Activated naive CD4-positive, alpha-beta T cell treated with anti-CD3 and anti-CD28 coated beads, Interleukin-2, amount 50 U/mL, for 72 hours (primary cell): ENCODE data around the gene TBC1D2B. TPM values are rescaled to one million over a fixed set of nuclear protein-coding genes. Genes with fewer than 3 reads are reported as not detected.
A peak's percentile ranks its signal among the peaks of the same experiment; 100 is the strongest.

Experiments
- ATAC-seq, 2 donors: fragments of 150-1000 bp; cut with Tn5 transposase; 2 replicates each; pipeline ENCODE4 v1.10.0; 2021; ENCODE audit warnings: mild to moderate bottlenecking in 2 of 2, moderate library complexity in 2 of 2
- DNase-seq, 2 donors: peaks; one replicate each; pipeline ENCODE4 v3.0.0; 2021 to 2022; ENCODE audit warnings: low spot score in 2 of 2
- H3K27ac Mint-ChIP-seq, 2 donors: one replicate each; pipeline ENCODE4 v1.8.0; 2022; ENCODE audit warnings: mild to moderate bottlenecking in 2 of 2, mixed read lengths in 2 of 2
- H3K36me3 Mint-ChIP-seq, 2 donors: one replicate each; pipeline ENCODE4 v1.8.0; 2022; ENCODE audit warnings: mixed read lengths in 2 of 2
- H3K9me3 Mint-ChIP-seq, 2 donors: one replicate each; pipeline ENCODE4 v1.8.0; 2022; ENCODE audit warnings: mixed read lengths in 2 of 2
- total RNA-seq, 2 donors: library from RNA; stranded (reverse); gene quantifications; one replicate each; pipeline ENCODE4 v1.2.3, GENCODE V29; 2022

TBC1D2B gene
- total RNA-seq, 2 donors from 2014 or later, result 55.9 to 82.2 TPM

- Mint-ChIP-seq H3K36me3 (no peaks in the 10 kb centered on the region), H3K9me3 (no peaks in the 10 kb centered on the region), H3K27ac (peak overlapping the region in 1 of 2 donors; percentile 2)
- ATAC-seq (peak in 1 of 2 donors; percentile 21), DNase-seq (no peak)
Observed at GRCh38 chr15:78065973-78066946, 11.3 kb downstream of the TBC1D2B start.

GRCh38 chr15:78065284-78065872, 12.1 kb downstream of the TBC1D2B start:
- Mint-ChIP-seq H3K36me3 (no peaks in the 10 kb centered on the region), H3K27ac (no peak overlapping the region), H3K9me3 (no peaks in the 10 kb centered on the region)
- DNase-seq (no peak), ATAC-seq (peak in 1 of 2 donors; percentile 36)

- Mint-ChIP-seq H3K9me3 (no peaks in the 10 kb centered on the region), H3K27ac (no peak overlapping the region), H3K36me3 (no peaks in the 10 kb centered on the region)
- DNase-seq (no peak), ATAC-seq (no peak)
Observed at GRCh38 chr15:78064544-78064943, 13.0 kb downstream of the TBC1D2B start.

GRCh38 chr15:78063970-78064385, 13.5 kb downstream of the TBC1D2B start:
- Mint-ChIP-seq H3K9me3 (no peaks in the 10 kb centered on the region), H3K27ac (no peak overlapping the region), H3K36me3 (no peaks in the 10 kb centered on the region)
- ATAC-seq, result no peak
- DNase-seq, result no peak

- ATAC-seq, result no peak
- Mint-ChIP-seq H3K27ac (no peak overlapping the region), H3K36me3 (no peaks in the 10 kb centered on the region), H3K9me3 (no peaks in the 10 kb centered on the region)
- no peak for DNase-seq
Observed at GRCh38 chr15:78063217-78063616, 14.3 kb downstream of the TBC1D2B start.

- no peaks in the 10 kb centered on the region for H3K36me3 Mint-ChIP-seq
- peak in 1 of 2 donors; percentile 42 for DNase-seq
- H3K9me3 Mint-ChIP-seq, result no peaks in the 10 kb centered on the region
- peak overlapping the region; percentile 68 to 84 for H3K27ac Mint-ChIP-seq
- peak; percentile 53 to 78 for ATAC-seq
Observed at GRCh38 chr15:78061963-78062427, 15.5 kb downstream of the TBC1D2B start.

- Mint-ChIP-seq H3K9me3 (no peaks in the 10 kb centered on the region), H3K27ac (peak overlapping the region in 1 of 2 donors; percentile 29), H3K36me3 (peaks cover 0 to 5% of the 10 kb centered on the region in 2 donors)
- no peak for DNase-seq
- ATAC-seq, result peak; percentile 44 to 54
Observed at GRCh38 chr15:78060232-78060631, 17.3 kb downstream of the TBC1D2B start.

- no peaks in the 10 kb centered on the region for H3K9me3 Mint-ChIP-seq
- DNase-seq, result no peak
- H3K36me3 Mint-ChIP-seq, result peaks cover 0 to 10% of the 10 kb centered on the region in 2 donors
- H3K27ac Mint-ChIP-seq, result peak overlapping the region; percentile 3 to 29
- no peak for ATAC-seq
Observed at GRCh38 chr15:78059110-78059839, 18.2 kb downstream of the TBC1D2B start.

GRCh38 chr15:78058401-78058935, 19.0 kb downstream of the TBC1D2B start:
- H3K27ac Mint-ChIP-seq, result peak overlapping the region; percentile 3 to 29

GRCh38 chr15:78057803-78058202, 19.7 kb downstream of the TBC1D2B start:
- no peaks in the 10 kb centered on the region for H3K9me3 Mint-ChIP-seq

More at GRCh38 chr15:78058401-78058935, 19.0 kb downstream of the TBC1D2B start:
- DNase-seq (no peak), ATAC-seq (no peak)
- no peaks in the 10 kb centered on the region for H3K9me3 Mint-ChIP-seq
- H3K36me3 Mint-ChIP-seq, result peaks cover 0 to 16% of the 10 kb centered on the region in 2 donors

GRCh38 chr15:78056714-78057269, 20.7 kb downstream of the TBC1D2B start:
- Mint-ChIP-seq H3K27ac (peak overlapping the region; percentile 70 to 94), H3K9me3 (no peaks in the 10 kb centered on the region), H3K36me3 (peaks cover 4 to 31% of the 10 kb centered on the region in 2 donors)
- ATAC-seq, result peak; percentile 27 to 41
- DNase-seq, result no peak

More at GRCh38 chr15:78057803-78058202, 19.7 kb downstream of the TBC1D2B start:
- DNase-seq, result no peak
- ATAC-seq, result no peak
- Mint-ChIP-seq H3K36me3 (peaks cover 4 to 22% of the 10 kb centered on the region in 2 donors), H3K27ac (peak overlapping the region in 1 of 2 donors; percentile 57)

- ATAC-seq (peak in 1 of 2 donors; percentile 54), DNase-seq (no peak)
- peak overlapping the region; percentile 70 to 94 for H3K27ac Mint-ChIP-seq
- H3K36me3 Mint-ChIP-seq, result peaks cover 4 to 31% of the 10 kb centered on the region in 2 donors
- no peaks in the 10 kb centered on the region for H3K9me3 Mint-ChIP-seq
Observed at GRCh38 chr15:78055919-78056713, 21.4 kb downstream of the TBC1D2B start.

- no peaks in the 10 kb centered on the region for H3K9me3 Mint-ChIP-seq
- ATAC-seq (no peak), DNase-seq (no peak)
- peaks cover 4 to 31% of the 10 kb centered on the region in 2 donors for H3K36me3 Mint-ChIP-seq
- H3K27ac Mint-ChIP-seq, result peak overlapping the region; percentile 70 to 84
Observed at GRCh38 chr15:78054966-78055365, 22.5 kb downstream of the TBC1D2B start.

- peak overlapping the region in 1 of 2 donors; percentile 84 for H3K27ac Mint-ChIP-seq
Observed at GRCh38 chr15:78054518-78054917, 23.0 kb downstream of the TBC1D2B start.

GRCh38 chr15:78052545-78052944, 25.0 kb downstream of the TBC1D2B start:
- Mint-ChIP-seq H3K9me3 (no peaks in the 10 kb centered on the region), H3K27ac (peak overlapping the region; percentile 71 to 91), H3K36me3 (peaks cover 4 to 36% of the 10 kb centered on the region in 2 donors)
- ATAC-seq (peak; percentile 4 to 51), DNase-seq (no peak)

More at GRCh38 chr15:78054518-78054917, 23.0 kb downstream of the TBC1D2B start:
- DNase-seq, result no peak
- no peak for ATAC-seq
- Mint-ChIP-seq H3K9me3 (no peaks in the 10 kb centered on the region), H3K36me3 (peaks cover 4 to 31% of the 10 kb centered on the region in 2 donors)
